GM18526 (cell line): ENCODE data around the gene ITGB7.

Experiments
- POLR2A ChIP-seq: IDR thresholded peaks from 3 replicates; pipeline ENCODE4 v1.6.1; 2011; ENCODE audit not compliant: insufficient read length; ENCODE audit errors: extremely low read depth

The ITGB7 gene

DNA sequence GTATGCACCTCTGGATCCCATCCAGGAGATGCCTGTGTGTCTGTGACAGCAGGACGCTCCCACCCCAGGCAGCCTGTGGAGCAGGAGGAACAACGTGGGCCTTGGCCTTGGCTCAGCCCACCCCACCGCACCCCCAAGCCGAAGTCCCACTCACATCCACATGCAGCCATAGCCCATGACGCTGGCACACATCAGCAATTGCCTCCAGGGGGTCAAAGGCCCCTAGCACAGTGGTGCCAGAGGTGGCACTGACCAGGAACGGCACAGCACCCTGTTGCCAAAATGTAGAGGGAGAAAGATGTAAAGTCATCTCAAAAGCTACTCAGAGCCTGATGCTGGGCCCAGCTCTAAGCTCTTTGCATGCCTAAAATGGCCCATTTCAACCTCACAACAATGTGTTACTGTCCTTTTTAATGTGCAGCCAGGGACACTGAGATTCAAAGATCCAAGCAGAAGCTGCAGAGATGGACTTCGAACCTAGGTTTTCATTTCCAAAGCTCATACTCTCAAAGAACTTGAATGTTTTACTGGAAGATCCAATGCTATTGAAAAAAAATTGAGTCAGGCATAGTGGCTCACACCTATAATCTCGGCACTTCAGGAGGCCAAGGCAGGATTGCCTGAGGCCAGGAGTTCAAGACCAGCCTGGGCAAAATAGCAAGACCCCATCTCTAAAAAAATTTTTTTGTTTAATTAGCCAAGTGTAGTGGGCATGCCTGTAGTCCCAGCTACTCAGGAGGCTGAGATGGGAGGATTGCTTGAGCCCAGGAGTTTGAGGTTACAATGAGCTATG lies 45.7 kb downstream of the ITGB7 start:
- TF ChIP-seq POLR2A = no peak

DNA sequence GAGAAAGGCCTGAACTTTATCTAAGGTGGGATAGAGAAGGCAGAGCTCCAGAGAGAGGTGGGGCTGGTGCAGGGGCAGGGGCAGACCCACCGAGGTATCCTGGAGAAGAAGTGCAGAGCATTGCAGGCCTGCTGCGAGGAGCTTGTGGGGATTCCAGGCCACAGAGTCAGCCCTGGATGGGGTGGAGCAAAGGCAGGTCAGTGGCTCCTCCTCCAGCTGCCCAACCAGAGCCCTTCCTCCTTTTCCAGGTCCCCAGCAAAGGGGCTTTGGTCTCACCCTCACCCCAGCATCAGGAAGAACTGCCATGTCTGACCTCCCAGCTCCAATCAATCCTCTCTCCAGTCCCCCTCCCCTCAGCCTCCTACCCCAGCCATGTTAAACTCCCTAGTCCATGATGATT lies 46.4 kb downstream of the ITGB7 start:
- no peak for TF ChIP-seq POLR2A

DNA sequence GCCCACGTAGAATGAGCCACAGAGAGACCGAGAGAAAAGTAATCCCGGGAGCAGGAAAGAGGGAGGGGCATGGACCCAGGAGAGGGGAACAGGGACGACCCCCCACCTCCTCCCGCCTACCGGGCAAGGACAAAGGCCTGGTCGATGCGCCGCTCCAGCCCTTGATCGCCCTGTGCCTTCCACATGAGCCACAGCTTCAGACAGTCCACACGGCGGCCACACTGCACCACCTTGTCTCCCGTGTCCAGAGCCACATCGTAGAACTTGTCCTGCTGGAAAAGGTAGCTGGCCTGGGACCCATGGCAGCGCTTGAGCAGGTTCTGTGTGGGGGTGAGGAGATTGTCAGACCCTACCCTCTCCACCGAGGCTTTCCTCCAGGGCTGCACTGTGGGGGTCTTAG lies 47.1 kb downstream of the ITGB7 start:
- TF ChIP-seq POLR2A = no peak

GRCh38 chr12:53159195-53159839 lies 47.7 kb downstream of the ITGB7 start:
- no peak for TF ChIP-seq POLR2A

GRCh38 chr12:53152390-53152789 lies 54.7 kb downstream of the ITGB7 start:
- TF ChIP-seq POLR2A = no peak

GRCh38 chr12:53151039-53151438 lies 56.0 kb downstream of the ITGB7 start:
- no peak for TF ChIP-seq POLR2A

- TF ChIP-seq POLR2A = no peak
Measured at GRCh38 chr12:53147653-53148052, 59.4 kb downstream of the ITGB7 start.

DNA sequence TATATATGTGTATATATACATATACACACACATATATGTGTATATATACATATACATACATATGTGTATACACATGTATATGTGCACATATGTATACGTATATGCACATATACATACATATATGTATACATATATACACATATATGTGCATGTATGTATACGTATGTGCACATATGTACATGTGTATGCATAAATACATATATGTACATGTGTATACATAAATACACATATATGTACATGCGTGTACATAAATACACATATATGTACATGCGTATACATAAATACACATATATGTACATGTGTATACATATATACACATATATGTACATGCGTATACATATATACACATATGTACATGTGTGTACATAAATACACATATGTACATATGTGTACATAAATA lies 59.9 kb downstream of the ITGB7 start:
- TF ChIP-seq POLR2A = no peak

- no peak for TF ChIP-seq POLR2A
Measured at GRCh38 chr12:53145383-53146260, 61.4 kb downstream of the ITGB7 start.

DNA sequence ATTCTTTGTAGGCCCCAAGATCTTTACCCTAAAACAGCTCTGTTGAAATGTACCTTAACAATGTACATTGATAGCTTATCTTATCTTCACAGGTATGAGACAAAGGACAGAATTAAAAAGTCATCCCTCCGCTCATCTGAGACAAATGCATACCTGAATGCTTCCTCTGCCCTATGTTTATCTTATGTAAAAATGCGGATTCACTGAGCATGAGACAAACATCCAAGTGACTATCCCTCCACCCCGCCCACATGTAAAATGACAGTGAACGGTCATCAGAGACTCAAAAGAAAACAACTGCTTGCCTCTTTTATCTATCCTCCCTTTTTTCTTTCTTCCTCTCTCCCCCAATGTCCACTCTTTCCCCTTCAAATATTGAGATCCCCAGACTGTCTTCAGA lies 63.7 kb downstream of the ITGB7 start:
- TF ChIP-seq POLR2A = no peak
